ENCODE data around the gene LSM3.

The LSM3 gene

GRCh38 chr3:14156843-14157561, 21.6 kb upstream of the LSM3 start:
- H3K4me3 ChIP-seq (ENCODE audit: low read depth, low read length) = no peak overlapping the region

DNA sequence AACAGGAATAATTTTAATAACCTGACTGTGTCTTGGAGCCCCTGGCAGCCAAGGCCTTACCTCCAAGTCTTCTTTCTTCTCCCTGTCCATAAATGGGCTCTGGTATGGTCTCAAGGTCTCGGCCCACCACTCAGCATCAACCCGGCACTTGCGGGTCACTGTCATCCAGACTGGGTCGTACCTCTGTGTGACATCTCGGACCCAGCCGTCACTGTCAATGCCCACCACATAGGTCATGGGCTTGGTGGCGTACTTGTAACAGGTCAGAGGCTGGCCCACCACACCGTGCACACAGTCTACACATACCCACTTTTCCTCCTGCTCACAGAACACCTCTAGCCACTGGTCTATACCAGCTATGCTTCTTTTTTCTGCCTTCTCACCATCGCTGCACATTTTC, 20.7 kb upstream of the LSM3 start:
- no peak overlapping the region for H3K4me3 ChIP-seq (ENCODE audit: low read depth, low read length)

DNA sequence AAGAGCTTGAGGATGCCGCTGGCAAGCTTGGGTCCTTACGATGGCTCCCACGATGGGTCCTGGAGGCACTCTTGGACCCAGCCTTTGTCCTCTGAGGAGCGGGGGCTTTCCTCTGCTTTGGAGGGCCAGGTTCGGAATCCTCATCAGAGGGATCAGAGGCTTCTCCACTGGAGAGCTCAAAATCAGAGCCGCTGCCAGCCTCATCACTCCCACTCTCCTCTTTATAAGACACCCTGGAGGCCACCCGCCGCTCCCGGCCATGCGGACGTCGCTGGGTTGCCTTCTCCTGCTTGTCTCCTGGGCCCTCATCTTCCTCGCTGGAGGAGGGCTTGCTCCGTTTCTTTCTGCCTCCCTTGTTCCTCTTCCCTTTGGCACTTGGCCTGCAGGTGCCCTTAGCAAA, 20.2 kb upstream of the LSM3 start:
- H3K4me3 ChIP-seq (ENCODE audit: low read depth, low read length) = no peak overlapping the region

- H3K4me3 ChIP-seq (ENCODE audit: low read depth, low read length) = no peak overlapping the region
Measured at GRCh38 chr3:14159426-14159825, 19.2 kb upstream of the LSM3 start.

DNA sequence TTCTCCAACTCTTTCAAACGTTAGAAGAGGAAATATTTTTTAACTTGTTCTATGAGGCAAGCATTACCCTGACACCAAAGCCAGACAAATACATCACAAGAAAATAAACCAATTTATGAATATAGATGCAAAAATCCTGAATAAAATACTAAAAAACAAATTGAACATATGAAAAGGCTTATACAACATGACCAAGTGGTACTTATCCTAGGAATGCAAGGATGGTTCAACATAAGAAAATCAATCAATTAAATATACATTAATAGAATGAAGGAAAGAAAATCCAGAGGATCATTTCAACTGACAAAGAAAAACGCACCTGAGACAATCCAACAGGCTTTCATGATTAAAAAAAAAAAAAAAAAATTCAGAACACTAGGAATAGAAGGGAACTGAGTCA, 17.3 kb upstream of the LSM3 start:
- no peak overlapping the region for H3K4me3 ChIP-seq (ENCODE audit: low read depth, low read length)

GRCh38 chr3:14162178-14162577, 16.4 kb upstream of the LSM3 start:
- H3K4me3 ChIP-seq (ENCODE audit: low read depth, low read length) = no peak overlapping the region

GRCh38 chr3:14166877-14167603, 11.6 kb upstream of the LSM3 start:
- no peak overlapping the region for H3K4me3 ChIP-seq (ENCODE audit: low read depth, low read length)

GRCh38 chr3:14169435-14169834, 9.2 kb upstream of the LSM3 start:
- H3K4me3 ChIP-seq (ENCODE audit: low read depth, low read length) = no peak overlapping the region

GRCh38 chr3:14169871-14170270, 8.7 kb upstream of the LSM3 start:
- no peak overlapping the region for H3K4me3 ChIP-seq (ENCODE audit: low read depth, low read length)

- no peak overlapping the region for H3K4me3 ChIP-seq (ENCODE audit: low read depth, low read length)
Measured at GRCh38 chr3:14170531-14171159, 8.0 kb upstream of the LSM3 start.

- H3K4me3 ChIP-seq (ENCODE audit: low read depth, low read length) = no peak overlapping the region
Measured at GRCh38 chr3:14172496-14172895, 6.1 kb upstream of the LSM3 start.

DNA sequence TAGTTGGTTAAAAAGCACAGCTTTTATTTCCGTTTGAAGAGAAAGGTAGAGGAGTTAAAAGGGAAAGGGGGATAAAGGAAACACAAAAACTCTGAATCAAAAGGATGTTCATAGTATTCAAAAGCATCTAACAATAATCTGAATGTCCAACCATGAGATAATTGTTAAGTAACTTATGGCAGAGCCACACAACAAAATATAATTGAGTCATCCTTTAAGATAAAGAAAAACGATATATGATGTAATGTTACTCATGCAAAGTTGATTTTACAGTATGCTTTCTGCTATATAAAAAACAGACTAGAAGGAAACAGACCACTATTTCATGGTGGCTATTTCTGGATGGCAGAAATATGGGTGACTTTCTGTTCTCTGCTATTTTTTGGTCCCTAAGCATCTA, 4.1 kb upstream of the LSM3 start:
- H3K4me3 ChIP-seq (ENCODE audit: low read depth, low read length) = no peak overlapping the region

- no peak overlapping the region for H3K4me3 ChIP-seq (ENCODE audit: low read depth, low read length)
Measured at GRCh38 chr3:14175383-14176037, 3.1 kb upstream of the LSM3 start.

DNA sequence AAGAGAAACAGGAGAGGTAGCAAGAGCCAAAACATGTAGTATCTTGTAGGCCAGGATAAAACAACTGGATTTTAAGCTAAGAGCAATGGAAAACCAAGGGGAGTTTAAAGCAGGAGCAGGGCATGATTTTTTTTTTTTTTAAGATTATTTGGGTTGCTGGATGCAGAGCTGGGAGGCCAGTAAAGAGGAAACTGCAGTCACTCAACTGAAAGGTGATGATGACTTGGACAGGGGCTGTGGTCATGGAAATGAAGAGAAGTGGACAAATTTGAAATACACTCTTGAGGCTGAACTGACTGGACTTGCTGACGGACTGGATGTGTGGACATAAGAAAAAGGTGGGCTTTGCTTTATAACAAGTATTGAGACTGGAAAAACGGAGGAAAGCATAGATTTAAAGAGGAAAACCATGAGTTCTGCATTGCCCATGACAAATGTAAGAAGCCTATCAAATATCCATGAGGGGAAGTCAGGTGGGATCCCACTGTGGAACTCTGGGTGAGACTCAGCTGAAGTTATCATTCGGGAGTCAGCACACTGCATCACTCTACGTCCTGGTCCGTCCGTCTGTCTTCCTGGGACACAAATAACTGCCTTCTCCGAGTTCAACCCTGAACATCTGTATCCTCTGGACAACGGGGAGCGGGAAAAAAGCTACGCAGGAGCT, 904 bp upstream of the LSM3 start:
- H3K4me3 ChIP-seq (ENCODE audit: low read depth, low read length) = peak overlapping the region; percentile 96

- H3K4me3 ChIP-seq (ENCODE audit: low read depth, low read length) = peak overlapping the region; percentile 96
Measured at GRCh38 chr3:14179114-14179465, 473 bp downstream of the LSM3 start.

DNA sequence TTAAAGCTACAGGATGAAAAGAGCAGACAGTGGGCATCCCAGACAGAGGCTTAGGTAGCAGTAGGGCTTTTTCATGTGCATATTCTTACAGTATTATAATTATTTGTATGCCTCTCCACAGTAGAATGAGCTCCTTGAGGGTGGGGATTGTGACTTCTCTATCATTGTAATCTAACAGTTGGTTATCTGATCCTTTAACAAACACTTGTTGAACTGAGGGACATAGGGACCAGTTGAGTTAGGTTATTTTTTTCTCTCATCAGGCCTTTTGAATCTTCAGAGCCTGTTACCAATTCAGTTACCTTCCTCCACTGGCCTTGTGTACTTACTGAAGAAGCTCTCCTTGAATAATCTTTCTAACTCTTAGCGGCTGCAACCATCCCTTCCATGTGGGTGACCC, 1.2 kb downstream of the LSM3 start:
- H3K4me3 ChIP-seq (ENCODE audit: low read depth, low read length) = peak overlapping the region; percentile 96

- H3K4me3 ChIP-seq (ENCODE audit: low read depth, low read length) = no peak overlapping the region
Measured at GRCh38 chr3:14181253-14181652, 2.6 kb downstream of the LSM3 start.

DNA sequence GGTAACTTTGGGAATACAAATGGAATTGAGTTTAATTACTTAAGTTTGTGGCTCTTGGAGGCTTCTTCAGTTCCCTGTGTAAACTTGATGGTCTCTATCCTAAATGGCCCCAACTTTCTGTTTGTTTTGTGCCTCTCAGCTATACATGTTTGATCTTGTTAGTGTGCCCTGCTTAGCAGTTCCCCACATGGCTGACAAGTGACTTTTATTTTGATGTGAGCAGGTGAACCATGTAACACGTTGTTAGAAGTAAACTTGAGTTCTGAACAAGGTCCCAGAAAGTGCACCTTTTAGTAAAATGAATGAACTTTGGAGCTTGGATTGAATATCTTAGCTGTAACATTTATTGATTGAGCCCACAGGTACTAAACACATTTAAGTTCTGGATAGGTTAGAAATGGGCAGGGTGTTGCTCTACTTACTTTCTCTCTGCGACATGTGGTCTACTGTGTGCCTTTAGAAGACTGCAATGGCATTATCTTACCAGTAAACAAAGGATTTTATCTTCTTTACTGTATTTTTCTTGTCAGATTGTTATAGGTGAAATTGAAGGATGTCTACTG, 4.5 kb downstream of the LSM3 start:
- H3K4me3 ChIP-seq (ENCODE audit: low read depth, low read length) = no peak overlapping the region

DNA sequence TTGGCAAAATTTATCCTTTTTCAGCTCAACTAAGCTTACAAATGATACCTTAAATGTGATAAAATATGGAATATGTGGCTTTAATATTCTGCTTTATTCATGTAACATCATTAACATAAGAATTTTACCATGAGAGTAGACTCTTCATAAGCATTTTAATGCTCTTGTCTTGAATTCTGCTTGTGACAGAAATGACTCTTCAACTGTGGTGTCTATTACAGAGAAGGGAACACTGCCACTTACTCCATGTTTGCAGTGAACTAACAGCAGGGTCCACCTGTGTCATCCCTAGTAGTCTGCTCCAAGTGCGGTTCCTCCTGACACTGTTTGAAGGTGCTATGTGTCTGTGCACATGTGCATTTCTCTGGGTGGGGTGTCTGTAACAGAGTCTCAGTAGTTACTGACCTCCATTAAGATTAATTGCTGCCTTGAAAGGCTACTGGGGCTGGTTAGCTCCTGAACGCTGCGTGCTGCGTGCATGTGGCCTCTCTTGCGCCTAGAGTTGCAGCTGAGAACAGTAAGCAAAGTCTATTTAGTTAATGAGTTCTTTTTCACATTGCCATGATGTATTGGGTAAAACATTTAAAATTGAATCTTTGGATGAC, 8.3 kb downstream of the LSM3 start:
- H3K4me3 ChIP-seq (ENCODE audit: low read depth, low read length) = no peak overlapping the region

- no peak overlapping the region for H3K4me3 ChIP-seq (ENCODE audit: low read depth, low read length)
Measured at GRCh38 chr3:14188041-14188754, 9.6 kb downstream of the LSM3 start.

All from iPS-11a (cell line).